ENCODE data around the gene RHOD.

RHOD gene

DNA sequence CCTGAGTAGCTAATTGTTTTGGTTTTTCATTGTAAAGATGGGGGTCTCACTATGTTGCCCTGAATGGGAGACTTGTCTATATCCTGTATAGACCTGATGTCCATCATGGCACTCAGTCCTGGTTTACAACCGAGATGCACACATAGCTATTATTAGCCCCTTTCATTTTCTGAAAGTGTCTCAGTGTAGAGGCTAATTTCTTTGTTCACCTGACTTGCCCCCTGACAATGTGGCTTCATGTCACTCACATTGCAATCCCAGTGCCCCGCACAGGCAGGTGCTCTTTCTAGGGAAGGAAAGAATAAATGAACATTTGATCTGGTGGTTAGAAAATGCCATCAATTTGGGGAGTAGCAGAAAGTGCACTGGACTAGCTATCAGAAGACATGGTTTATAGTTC is 49.3 kb downstream of the RHOD start:
- no peak for TF ChIP-seq ESRRG (CRISPR knock-in tag; IDR thresholded peaks at IDR 0.05)
- TF ChIP-seq BACH2 (CRISPR knock-in tag; IDR thresholded peaks at IDR 0.05; ENCODE audit: borderline replicate concordance) = no peak
- TF ChIP-seq SNAI2 (CRISPR knock-in tag; IDR thresholded peaks at IDR 0.05) = no peak
- TF ChIP-seq, protein P1, sequence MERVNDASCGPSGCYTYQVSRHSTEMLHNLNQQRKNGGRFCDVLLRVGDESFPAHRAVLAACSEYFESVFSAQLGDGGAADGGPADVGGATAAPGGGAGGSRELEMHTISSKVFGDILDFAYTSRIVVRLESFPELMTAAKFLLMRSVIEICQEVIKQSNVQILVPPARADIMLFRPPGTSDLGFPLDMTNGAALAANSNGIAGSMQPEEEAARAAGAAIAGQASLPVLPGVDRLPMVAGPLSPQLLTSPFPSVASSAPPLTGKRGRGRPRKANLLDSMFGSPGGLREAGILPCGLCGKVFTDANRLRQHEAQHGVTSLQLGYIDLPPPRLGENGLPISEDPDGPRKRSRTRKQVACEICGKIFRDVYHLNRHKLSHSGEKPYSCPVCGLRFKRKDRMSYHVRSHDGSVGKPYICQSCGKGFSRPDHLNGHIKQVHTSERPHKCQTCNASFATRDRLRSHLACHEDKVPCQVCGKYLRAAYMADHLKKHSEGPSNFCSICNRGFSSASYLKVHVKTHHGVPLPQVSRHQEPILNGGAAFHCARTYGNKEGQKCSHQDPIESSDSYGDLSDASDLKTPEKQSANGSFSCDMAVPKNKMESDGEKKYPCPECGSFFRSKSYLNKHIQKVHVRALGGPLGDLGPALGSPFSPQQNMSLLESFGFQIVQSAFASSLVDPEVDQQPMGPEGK (CRISPR knock-in tag; IDR thresholded peaks at IDR 0.05; ENCODE audit: borderline replicate concordance) = no peak
- no peak for TF ChIP-seq CSRNP3 (CRISPR knock-in tag; IDR thresholded peaks at IDR 0.05)
- TF ChIP-seq, protein P2, sequence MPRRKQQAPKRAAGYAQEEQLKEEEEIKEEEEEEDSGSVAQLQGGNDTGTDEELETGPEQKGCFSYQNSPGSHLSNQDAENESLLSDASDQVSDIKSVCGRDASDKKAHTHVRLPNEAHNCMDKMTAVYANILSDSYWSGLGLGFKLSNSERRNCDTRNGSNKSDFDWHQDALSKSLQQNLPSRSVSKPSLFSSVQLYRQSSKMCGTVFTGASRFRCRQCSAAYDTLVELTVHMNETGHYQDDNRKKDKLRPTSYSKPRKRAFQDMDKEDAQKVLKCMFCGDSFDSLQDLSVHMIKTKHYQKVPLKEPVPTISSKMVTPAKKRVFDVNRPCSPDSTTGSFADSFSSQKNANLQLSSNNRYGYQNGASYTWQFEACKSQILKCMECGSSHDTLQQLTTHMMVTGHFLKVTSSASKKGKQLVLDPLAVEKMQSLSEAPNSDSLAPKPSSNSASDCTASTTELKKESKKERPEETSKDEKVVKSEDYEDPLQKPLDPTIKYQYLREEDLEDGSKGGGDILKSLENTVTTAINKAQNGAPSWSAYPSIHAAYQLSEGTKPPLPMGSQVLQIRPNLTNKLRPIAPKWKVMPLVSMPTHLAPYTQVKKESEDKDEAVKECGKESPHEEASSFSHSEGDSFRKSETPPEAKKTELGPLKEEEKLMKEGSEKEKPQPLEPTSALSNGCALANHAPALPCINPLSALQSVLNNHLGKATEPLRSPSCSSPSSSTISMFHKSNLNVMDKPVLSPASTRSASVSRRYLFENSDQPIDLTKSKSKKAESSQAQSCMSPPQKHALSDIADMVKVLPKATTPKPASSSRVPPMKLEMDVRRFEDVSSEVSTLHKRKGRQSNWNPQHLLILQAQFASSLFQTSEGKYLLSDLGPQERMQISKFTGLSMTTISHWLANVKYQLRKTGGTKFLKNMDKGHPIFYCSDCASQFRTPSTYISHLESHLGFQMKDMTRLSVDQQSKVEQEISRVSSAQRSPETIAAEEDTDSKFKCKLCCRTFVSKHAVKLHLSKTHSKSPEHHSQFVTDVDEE (CRISPR knock-in tag; IDR thresholded peaks at IDR 0.05) = no peak
- TF ChIP-seq ISL1 (CRISPR knock-in tag; IDR thresholded peaks at IDR 0.05) = no peak
- TF ChIP-seq, protein P3, sequence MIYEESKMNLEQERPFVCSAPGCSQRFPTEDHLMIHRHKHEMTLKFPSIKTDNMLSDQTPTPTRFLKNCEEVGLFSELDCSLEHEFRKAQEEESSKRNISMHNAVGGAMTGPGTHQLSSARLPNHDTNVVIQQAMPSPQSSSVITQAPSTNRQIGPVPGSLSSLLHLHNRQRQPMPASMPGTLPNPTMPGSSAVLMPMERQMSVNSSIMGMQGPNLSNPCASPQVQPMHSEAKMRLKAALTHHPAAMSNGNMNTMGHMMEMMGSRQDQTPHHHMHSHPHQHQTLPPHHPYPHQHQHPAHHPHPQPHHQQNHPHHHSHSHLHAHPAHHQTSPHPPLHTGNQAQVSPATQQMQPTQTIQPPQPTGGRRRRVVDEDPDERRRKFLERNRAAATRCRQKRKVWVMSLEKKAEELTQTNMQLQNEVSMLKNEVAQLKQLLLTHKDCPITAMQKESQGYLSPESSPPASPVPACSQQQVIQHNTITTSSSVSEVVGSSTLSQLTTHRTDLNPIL (CRISPR knock-in tag; IDR thresholded peaks at IDR 0.05; ENCODE audit: low read depth) = no peak
- TF ChIP-seq RARB (CRISPR knock-in tag; IDR thresholded peaks at IDR 0.05) = no peak
- no peak for TF ChIP-seq ZC3H10 (CRISPR knock-in tag; IDR thresholded peaks at IDR 0.05)
- no peak for TF ChIP-seq POU6F1 (CRISPR knock-in tag; IDR thresholded peaks at IDR 0.05; ENCODE audit: borderline replicate concordance, low read depth)
- TF ChIP-seq ZFP30 (CRISPR knock-in tag; IDR thresholded peaks at IDR 0.05) = no peak
- TF ChIP-seq OSR1 (CRISPR knock-in tag; IDR thresholded peaks at IDR 0.05) = no peak
- TF ChIP-seq ZFP3 (CRISPR knock-in tag; IDR thresholded peaks at IDR 0.05) = no peak
- no peak for ATAC-seq

DNA sequence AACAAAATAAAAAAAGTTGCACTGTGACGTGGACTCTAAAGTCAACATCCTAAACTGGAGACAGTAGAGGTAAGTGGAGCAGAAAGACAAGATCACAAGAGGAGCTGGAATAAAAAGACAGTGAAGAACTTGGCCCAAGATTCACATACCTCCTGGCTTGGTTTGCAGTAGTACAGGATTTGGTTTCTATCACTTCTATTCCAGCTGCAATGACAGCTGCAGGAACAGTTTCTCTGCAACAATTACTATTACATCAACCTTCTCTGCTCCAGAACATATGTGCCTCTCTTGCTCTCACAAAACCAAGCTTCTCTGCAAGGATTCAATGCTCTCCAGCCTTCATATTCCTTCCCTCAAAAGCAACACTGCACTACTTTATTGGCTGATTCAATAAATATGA is 54.6 kb downstream of the RHOD start:
- TF ChIP-seq ARNTL (CRISPR knock-in tag; IDR thresholded peaks at IDR 0.05; ENCODE audit: borderline replicate concordance, low read depth) (no peak), ESRRG (CRISPR knock-in tag; IDR thresholded peaks at IDR 0.05) (no peak), TOX (CRISPR knock-in tag; IDR thresholded peaks at IDR 0.05; ENCODE audit: borderline replicate concordance) (no peak), OSR1 (CRISPR knock-in tag; IDR thresholded peaks at IDR 0.05) (no peak), GLIS3 (CRISPR knock-in tag; IDR thresholded peaks at IDR 0.05) (no peak), POU6F1 (CRISPR knock-in tag; IDR thresholded peaks at IDR 0.05; ENCODE audit: borderline replicate concordance, low read depth) (no peak)
- TF ChIP-seq, protein P1 (CRISPR knock-in tag; IDR thresholded peaks at IDR 0.05; ENCODE audit: borderline replicate concordance) = no peak
- peak; percentile 52 for ATAC-seq

Data from SK-N-SH treated with all-trans-retinoic acid at 6 μM for 48 hours (cell line).